HCT116 (cell line): ENCODE data around the gene ARHGAP40. TPM values are rescaled to one million over a fixed set of nuclear protein-coding genes. Genes with fewer than 3 reads are reported as not detected.

Experiments used
- ATAC-seq: fragments of 200-7000 bp; cut with Tn5 transposase; 2 replicates; pipeline ENCODE4 v1.9.1; 2020; ENCODE audit warnings: mild to moderate bottlenecking, moderate library complexity
- BruUV-seq: library from RNA; stranded (reverse); fragments of 400-500 nt; replicated peaks from 2 replicates; lab custom pipeline; 2021; lab: Mats Ljungman, UMichigan
- CTCF ChIA-PET: fragments of 300-600 bp; sonication (Branson Sonifier 250); formaldehyde crosslinking; loops from one replicate; lab custom pipeline; 2021; ENCODE audit warnings: antibody characterized with exemption; lab: Charles Lee
- POLR2A ChIA-PET: fragments of 300-600, 350-600 bp; sonication (Branson Sonifier 250); formaldehyde crosslinking; loops from one replicate; lab custom pipeline; 2021; ENCODE audit warnings: antibody characterized with exemption; lab: Charles Lee
- RAD21 ChIA-PET, 2 experiments: fragments of 300-600 bp; sonication (Branson Sonifier 250); formaldehyde crosslinking; loops; one replicate each; lab custom pipeline; 2023; ENCODE audit warnings: low total read pairs in 2 of 2; ENCODE audit not compliant: uncharacterized antibody in 2 of 2, unreplicated experiment in 2 of 2, low non-redundant PET in 1 of 2; lab: Charles Lee
- DNase-seq: peaks from one replicate; pipeline ENCODE4 v3.0.0-alpha.2; 2010; ENCODE audit warnings: low read depth, low spot score
- H2AFZ ChIP-seq: fragments of 200-600 bp; shearing (Covaris generic), sonication (generic); 2 replicates; pipeline ENCODE4 v1.6.1; 2017; ENCODE audit warnings: low read depth, mixed run types, mixed read lengths, antibody characterized with exemption, low read length; ENCODE audit not compliant: poor library complexity, severe bottlenecking
- H3K27ac ChIP-seq: 2 replicates; pipeline ENCODE4 v1.5.1; 2012; ENCODE audit warnings: low read depth, low read length
- H3K27me3 ChIP-seq: fragments of 200-600 bp; sonication (generic); 2 replicates; pipeline ENCODE4 v1.6.1; 2016; ENCODE audit warnings: mixed run types, low read length, mixed read lengths; ENCODE audit not compliant: insufficient read depth
- H3K36me3 ChIP-seq, 2 experiments: fragments of 200-500 bp in 1 of 2; fragments of 200-600 bp in 1 of 2; sonication (Bioruptor generic) in 1 of 2; sonication (generic) in 1 of 2; 2 replicates each; pipeline versions ENCODE4 v1.5.1 to v1.6.1; 2014 to 2016; ENCODE audit warnings: low read length in 2 of 2, inconsistent platforms in 1 of 2, mixed read lengths in 1 of 2, mixed run types in 1 of 2; ENCODE audit not compliant: insufficient read depth in 2 of 2, control insufficient read depth in 1 of 2
- H3K4me1 ChIP-seq, 2 experiments: fragments of 200-600 bp in 1 of 2; sonication (generic) in 1 of 2; 2 replicates each; pipeline versions ENCODE4 v1.5.1 to v1.6.1; 2012 to 2017; ENCODE audit warnings: low read length in 2 of 2, inconsistent platforms in 1 of 2, mild to moderate bottlenecking in 1 of 2, mixed read lengths in 1 of 2, mixed run types in 1 of 2, moderate library complexity in 1 of 2; ENCODE audit not compliant: insufficient read depth in 2 of 2, control insufficient read depth in 1 of 2
- H3K4me2 ChIP-seq: fragments of 200-600 bp; sonication (generic); 2 replicates; pipeline ENCODE4 v1.6.1; 2017; ENCODE audit warnings: mixed run types, low read length, mixed read lengths
- H3K4me3 ChIP-seq, 2 experiments: fragments of 200-600 bp in 1 of 2; sonication (generic) in 1 of 2; replicated peaks in 1 of 2; 2 replicates each; pipeline ENCODE4 v1.5.1; 2011 to 2016; ENCODE audit warnings: low read length in 2 of 2, control low read depth in 1 of 2, low read depth in 1 of 2, mild to moderate bottlenecking in 1 of 2, mixed read lengths in 1 of 2, mixed run types in 1 of 2
- H3K79me2 ChIP-seq: fragments of 200-600 bp; sonication (generic); 2 replicates; pipeline ENCODE4 v1.6.1; 2017; ENCODE audit warnings: mild to moderate bottlenecking, mixed run types, low read length, moderate library complexity, mixed read lengths; ENCODE audit not compliant: insufficient read depth
- H3K9ac ChIP-seq: fragments of 200-600 bp; sonication (generic); 2 replicates; pipeline ENCODE4 v1.6.1; 2016; ENCODE audit warnings: low read length, mixed read lengths
- H3K9me2 ChIP-seq: fragments of 200-600 bp; sonication (generic), shearing (Covaris generic); 2 replicates; pipeline ENCODE4 v1.6.1; 2017; ENCODE audit warnings: mixed run types, mild to moderate bottlenecking, moderate library complexity; ENCODE audit not compliant: insufficient read depth
- H3K9me3 ChIP-seq, 2 experiments: fragments of 200-500 bp in 1 of 2; fragments of 200-600 bp in 1 of 2; sonication (Bioruptor generic) in 1 of 2; sonication (generic) in 1 of 2; 2 replicates each; pipeline ENCODE4 v1.6.1; 2014 to 2017; ENCODE audit warnings: low read length in 2 of 2, mixed read lengths in 2 of 2, inconsistent platforms in 1 of 2, low read depth in 1 of 2, mild to moderate bottlenecking in 1 of 2, mixed run types in 1 of 2, moderate library complexity in 1 of 2; ENCODE audit not compliant: control insufficient read depth in 1 of 2, insufficient read depth in 1 of 2
- H4K20me1 ChIP-seq: fragments of 200-600 bp; sonication (generic), shearing (Covaris generic); 2 replicates; pipeline ENCODE4 v1.6.1; 2017; ENCODE audit warnings: mixed run types, mild to moderate bottlenecking, moderate library complexity; ENCODE audit not compliant: insufficient read depth
- ATF3 ChIP-seq: IDR thresholded peaks from 2 replicates; pipeline ENCODE4 v1.6.1; 2012
- CBX3 ChIP-seq: IDR thresholded peaks from 2 replicates; pipeline ENCODE4 v1.6.1; 2012; ENCODE audit warnings: low read depth
- CEBPB ChIP-seq: IDR thresholded peaks from 2 replicates; pipeline ENCODE4 v1.6.1; 2012; ENCODE audit warnings: low read depth
- EGR1 ChIP-seq: IDR thresholded peaks from 2 replicates; pipeline ENCODE4 v1.6.1; 2012; ENCODE audit warnings: low read depth
- ELF1 ChIP-seq: IDR thresholded peaks from 2 replicates; pipeline ENCODE4 v1.6.1; 2012; ENCODE audit warnings: low read depth, borderline replicate concordance
- EZH2 ChIP-seq: fragments of 200-600 bp; sonication (generic); IDR thresholded peaks from 2 replicates; pipeline ENCODE4 v1.6.1; 2017; ENCODE audit warnings: antibody characterized with exemption, mixed run types
- MAX ChIP-seq: IDR thresholded peaks from 2 replicates; pipeline ENCODE4 v1.6.1; 2012
- POLR2A ChIP-seq: IDR thresholded peaks from 2 replicates; pipeline ENCODE4 v1.7.0; 2011; ENCODE audit warnings: borderline replicate concordance; ENCODE audit not compliant: insufficient read depth, insufficient read length; ENCODE audit errors: extremely low read depth
- POLR2AphosphoS5 ChIP-seq: IDR thresholded peaks from 2 replicates; pipeline ENCODE4 v1.6.1; 2011; ENCODE audit warnings: mild to moderate bottlenecking, low read depth, low read length, moderate library complexity
- REST ChIP-seq: IDR thresholded peaks from 2 replicates; pipeline ENCODE4 v1.6.1; 2012; ENCODE audit warnings: low read depth
- TCF7L2 ChIP-seq: IDR thresholded peaks from 2 replicates; pipeline ENCODE4 v1.7.0; 2011; ENCODE audit warnings: borderline replicate concordance, inconsistent platforms; ENCODE audit not compliant: insufficient read depth, insufficient read length; ENCODE audit errors: extremely low read depth
- ZBTB33 ChIP-seq: IDR thresholded peaks from 2 replicates; pipeline ENCODE4 v1.6.1; 2011; ENCODE audit warnings: mild to moderate bottlenecking, low read length, moderate library complexity; ENCODE audit not compliant: insufficient replicate concordance; ENCODE audit errors: extremely low read depth
- ZFX ChIP-seq: fragments of 450-650 bp; IDR thresholded peaks from 2 replicates; pipeline ENCODE4 v1.6.1; 2017
- intact Hi-C: fragments of 100-400 bp; cut with micrococcal nuclease; formaldehyde crosslinking; loops from 2 replicates; pipeline ENCODE4 v1.10.0; 2022
- total RNA-seq: library from RNA; stranded (reverse); gene quantifications from one replicate; pipeline ENCODE4 v1.2.1, GENCODE V29; 2021; ENCODE audit not compliant: unreplicated experiment

Gene ARHGAP40
- total RNA-seq, 1 experiment from 2014 or later, result 3.4 TPM

- POLR2A ChIA-PET, result no interaction called here
- H3K4me1 ChIP-seq, result peaks cover 16 to 32% of the 10 kb centered on the region in 2 experiments
- no TSS peak for BruUV-seq
- H3K4me3 ChIP-seq, result no peak overlapping the region
- no peak overlapping the region for H3K9ac ChIP-seq
- peak overlapping the region; percentile 28; the same call in 1 of the 2 replicates for H3K4me2 ChIP-seq
- no peaks in the 10 kb centered on the region for H3K27me3 ChIP-seq
- no peak overlapping the region for H2AFZ ChIP-seq
- H3K79me2 ChIP-seq, result no peaks in the 10 kb centered on the region
- intact Hi-C loops, result no loop called here
- CTCF ChIA-PET, result no interaction called here
- H3K9me2 ChIP-seq, result no peaks in the 10 kb centered on the region
- RAD21 ChIA-PET, result no interaction called here
- TF ChIP-seq CEBPB (no peak), REST (no peak), CBX3 (no peak), EGR1 (no peak), ATF3 (no peak), EZH2 (no peak), TCF7L2 (no peak), ZFX (no peak), ELF1 (no peak), MAX (no peak), POLR2A (no peak), POLR2AphosphoS5 (no peak), ZBTB33 (no peak)
- H3K36me3 ChIP-seq, result no peaks in the 10 kb centered on the region
- ATAC-seq, result no peak
- no peak overlapping the region for H3K27ac ChIP-seq
- H4K20me1 ChIP-seq, result no peaks in the 10 kb centered on the region
- no peak for DNase-seq
- H3K9me3 ChIP-seq, result no peaks in the 10 kb centered on the region
Measured at GRCh38 chr20:38600057-38600456, 1.6 kb upstream of the ARHGAP40 start.
